Measurements from ENCODE around the gene PRR13.

DNA sequence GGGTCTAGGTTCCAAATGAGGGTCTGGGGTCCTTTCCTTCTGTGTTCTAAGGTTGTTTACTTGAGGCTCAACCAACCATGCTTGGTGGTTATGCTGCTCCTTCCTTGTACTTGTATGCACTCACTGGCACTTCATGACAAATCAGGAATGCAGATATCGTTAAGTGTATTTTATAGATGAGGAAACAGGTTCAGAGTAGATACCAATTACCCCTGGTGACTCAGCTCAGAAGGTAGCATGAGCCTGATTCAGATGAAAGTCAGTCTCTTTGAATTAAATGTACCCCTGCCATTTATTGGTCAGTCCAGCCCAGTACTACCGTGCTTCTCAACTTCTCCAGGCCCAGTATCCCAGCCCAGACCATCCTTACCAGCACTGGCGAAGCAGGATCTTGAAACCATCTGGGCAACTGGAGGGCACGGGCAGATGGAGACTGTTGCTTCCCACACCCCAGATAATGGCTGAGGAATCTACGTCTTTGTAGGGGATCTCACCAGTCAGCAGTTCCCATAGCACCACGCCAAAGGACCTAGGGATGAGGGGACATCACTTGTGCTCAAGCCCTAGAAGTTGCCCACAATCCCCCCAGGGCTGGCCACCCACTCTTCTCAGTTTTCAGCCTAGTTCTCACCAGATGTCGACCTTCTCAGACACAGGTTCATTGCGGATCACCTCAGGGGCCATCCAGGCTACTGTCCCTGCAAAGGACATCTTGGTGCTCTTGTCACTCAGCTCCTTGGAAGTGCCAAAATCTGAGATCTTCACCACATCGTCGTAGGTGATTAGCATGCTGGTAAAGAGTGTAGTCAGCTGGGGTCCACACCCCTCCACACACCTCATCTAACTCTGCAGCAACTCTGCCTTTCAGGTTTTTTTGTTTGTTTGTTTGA lies 43.4 kb downstream of the PRR13 start:
- no peak for TF ChIP-seq POLR2A (IDR thresholded peaks at IDR 0.05)
- TF ChIP-seq, protein P1, sequence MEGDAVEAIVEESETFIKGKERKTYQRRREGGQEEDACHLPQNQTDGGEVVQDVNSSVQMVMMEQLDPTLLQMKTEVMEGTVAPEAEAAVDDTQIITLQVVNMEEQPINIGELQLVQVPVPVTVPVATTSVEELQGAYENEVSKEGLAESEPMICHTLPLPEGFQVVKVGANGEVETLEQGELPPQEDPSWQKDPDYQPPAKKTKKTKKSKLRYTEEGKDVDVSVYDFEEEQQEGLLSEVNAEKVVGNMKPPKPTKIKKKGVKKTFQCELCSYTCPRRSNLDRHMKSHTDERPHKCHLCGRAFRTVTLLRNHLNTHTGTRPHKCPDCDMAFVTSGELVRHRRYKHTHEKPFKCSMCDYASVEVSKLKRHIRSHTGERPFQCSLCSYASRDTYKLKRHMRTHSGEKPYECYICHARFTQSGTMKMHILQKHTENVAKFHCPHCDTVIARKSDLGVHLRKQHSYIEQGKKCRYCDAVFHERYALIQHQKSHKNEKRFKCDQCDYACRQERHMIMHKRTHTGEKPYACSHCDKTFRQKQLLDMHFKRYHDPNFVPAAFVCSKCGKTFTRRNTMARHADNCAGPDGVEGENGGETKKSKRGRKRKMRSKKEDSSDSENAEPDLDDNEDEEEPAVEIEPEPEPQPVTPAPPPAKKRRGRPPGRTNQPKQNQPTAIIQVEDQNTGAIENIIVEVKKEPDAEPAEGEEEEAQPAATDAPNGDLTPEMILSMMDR (IDR thresholded peaks at IDR 0.05 in 4 of 5, conservative IDR thresholded peaks at IDR 0.05 in 1 of 5), result no peak
